SK-N-SH (cell line): ENCODE measurements around the gene KLHL4. TPM values are rescaled to one million over a fixed set of nuclear protein-coding genes. Genes with fewer than 3 reads are reported as not detected.
"Not testable (repeated sequence)": the region's sequence is repeated elsewhere in the genome, so short reads cannot be mapped to it uniquely, and the experiment has no call there.

Experiments used
- CTCF ChIA-PET: fragments of 300-600, 350-600 bp; formaldehyde crosslinking; extraction: SDS; loops from one replicate; lab custom pipeline; 2021; lab: Yijun Ruan, JAX
- POLR2A ChIA-PET: fragments of 350-600 bp; sonication (Branson Sonifier 250); formaldehyde crosslinking; extraction: SDS; loops from one replicate; lab custom pipeline; 2020; ENCODE audit warnings: antibody characterized with exemption, inconsistent platforms; lab: Yijun Ruan, JAX
- DNase-seq: peaks from one replicate; pipeline ENCODE4 v3.0.0; 2012
- H2AFZ ChIP-seq: fragments of 200-600 bp; sonication (generic); 2 replicates; pipeline ENCODE4 v1.8.1; 2016; ENCODE audit warnings: antibody characterized with exemption, mild to moderate bottlenecking, low read depth
- H3F3A ChIP-seq: fragments of 200-600 bp; sonication (generic); replicated peaks from 2 replicates; pipeline ENCODE3; 2016; ENCODE audit warnings: antibody characterized with exemption, mild to moderate bottlenecking; ENCODE audit not compliant: insufficient read depth
- H3K27ac ChIP-seq, 2 experiments: fragments of 200-500 bp in 1 of 2; fragments of 200-600 bp in 1 of 2; sonication (Bioruptor generic) in 1 of 2; sonication (generic), shearing (Covaris generic) in 1 of 2; 2 replicates each; pipeline versions ENCODE4 v1.5.1 to v1.6.1; 2014 to 2016; ENCODE audit warnings: low read depth in 2 of 2, inconsistent platforms in 1 of 2, low read length in 1 of 2, mild to moderate bottlenecking in 1 of 2, mixed read lengths in 1 of 2
- H3K27me3 ChIP-seq: fragments of 200-600 bp; sonication (generic), shearing (Covaris generic); 2 replicates; pipeline ENCODE4 v1.6.1; 2016; ENCODE audit warnings: mixed run types; ENCODE audit not compliant: insufficient read depth
- H3K36me3 ChIP-seq, 2 experiments: fragments of 200-500 bp in 1 of 2; fragments of 200-600 bp in 1 of 2; sonication (Bioruptor generic) in 1 of 2; sonication (generic) in 1 of 2; replicated peaks in 1 of 2; 2 replicates each; pipeline versions ENCODE3 to v1.5.1; 2014 to 2016; ENCODE audit warnings: low read length in 1 of 2, mild to moderate bottlenecking in 1 of 2; ENCODE audit not compliant: insufficient read depth in 2 of 2, control insufficient read depth in 1 of 2
- H3K4me1 ChIP-seq, 2 experiments: fragments of 200-500 bp in 1 of 2; fragments of 200-600 bp in 1 of 2; sonication (Bioruptor generic) in 1 of 2; sonication (generic), shearing (Covaris generic) in 1 of 2; 2 replicates each; pipeline versions ENCODE4 v1.5.1 to v1.6.1; 2014 to 2016; ENCODE audit warnings: low read depth in 1 of 2, low read length in 1 of 2, mixed run types in 1 of 2; ENCODE audit not compliant: insufficient read depth in 2 of 2, control insufficient read depth in 1 of 2
- H3K4me2 ChIP-seq: fragments of 200-600 bp; sonication (generic), shearing (Covaris generic); 2 replicates; pipeline ENCODE4 v1.6.1; 2017; ENCODE audit warnings: mixed run types
- H3K4me3 ChIP-seq, 2 experiments: fragments of 200-500 bp in 1 of 2; fragments of 200-600 bp in 1 of 2; sonication (Bioruptor generic) in 1 of 2; sonication (generic), shearing (Covaris generic) in 1 of 2; 2 replicates each; pipeline versions ENCODE4 v1.5.1 to v1.8.1; 2014 to 2016; ENCODE audit warnings: low read depth in 2 of 2, inconsistent platforms in 1 of 2, low read length in 1 of 2, mild to moderate bottlenecking in 1 of 2, mixed read lengths in 1 of 2, moderate library complexity in 1 of 2
- H3K79me2 ChIP-seq: fragments of 200-600 bp; sonication (generic); 2 replicates; pipeline ENCODE4 v1.8.1; 2017; ENCODE audit warnings: mild to moderate bottlenecking; ENCODE audit not compliant: insufficient read depth
- H3K9ac ChIP-seq: fragments of 200-600 bp; sonication (generic); 2 replicates; pipeline ENCODE4 v1.6.1; 2017; ENCODE audit warnings: mixed run types
- H3K9me2 ChIP-seq: fragments of 200-600 bp; sonication (generic); 2 replicates; pipeline ENCODE4 v1.6.1; 2017; ENCODE audit warnings: mixed run types
- H3K9me3 ChIP-seq: fragments of 200-600 bp; sonication (generic); 2 replicates; pipeline ENCODE4 v1.6.1; 2017; ENCODE audit warnings: mixed run types, mild to moderate bottlenecking, moderate library complexity
- H4K20me1 ChIP-seq: fragments of 200-600 bp; sonication (generic); 2 replicates; pipeline ENCODE4 v1.6.1; 2017; ENCODE audit warnings: mild to moderate bottlenecking, mixed run types; ENCODE audit not compliant: insufficient read depth
- ELF1 ChIP-seq: IDR thresholded peaks from 2 replicates; pipeline ENCODE4 v1.4.0; 2012
- EP300 ChIP-seq, 2 experiments: IDR thresholded peaks; 2 replicates each; pipeline versions ENCODE4 v1.4.0 to v1.6.1; 2012; ENCODE audit warnings: borderline replicate concordance in 1 of 2, low read depth in 1 of 2, low read length in 1 of 2
- FOSL2 ChIP-seq: IDR thresholded peaks from 2 replicates; pipeline ENCODE4 v1.4.0; 2012; ENCODE audit warnings: low read depth, mild to moderate bottlenecking, moderate library complexity, borderline replicate concordance
- FOXM1 ChIP-seq: IDR thresholded peaks from 2 replicates; pipeline ENCODE4 v1.4.0; 2012; ENCODE audit warnings: low read depth, mild to moderate bottlenecking
- GABPA ChIP-seq: IDR thresholded peaks from 2 replicates; pipeline ENCODE4 v1.4.0; 2012; ENCODE audit warnings: low read depth, mild to moderate bottlenecking
- GATA2 ChIP-seq: sonication (generic); formaldehyde crosslinking; IDR thresholded peaks from 2 replicates; pipeline ENCODE4 v1.5.0; 2020; ENCODE audit warnings: mild to moderate bottlenecking, missing genetic modification reagents
- JUND ChIP-seq: IDR thresholded peaks from 2 replicates; pipeline ENCODE4 v1.4.0; 2012
- POLR2AphosphoS5 ChIP-seq: IDR thresholded peaks from 2 replicates; pipeline ENCODE4 v1.6.1; 2012; ENCODE audit warnings: low read depth, low read length
- RAD21 ChIP-seq: IDR thresholded peaks from 2 replicates; pipeline ENCODE4 v1.6.1; 2012; ENCODE audit warnings: mild to moderate bottlenecking, low read length
- RCOR1 ChIP-seq: fragments of 150-350 bp; IDR thresholded peaks from 2 replicates; pipeline ENCODE4 v1.6.1; 2017; ENCODE audit warnings: antibody characterized with exemption, low read length
- RFX5 ChIP-seq: IDR thresholded peaks from 2 replicates; pipeline ENCODE4 v1.6.1; 2012; ENCODE audit warnings: mild to moderate bottlenecking, improper control_type of control experiment, low read length
- RXRA ChIP-seq: IDR thresholded peaks from 2 replicates; pipeline ENCODE4 v1.4.0; 2012; ENCODE audit warnings: low read depth, mild to moderate bottlenecking, borderline replicate concordance
- TCF12 ChIP-seq: IDR thresholded peaks from 2 replicates; pipeline ENCODE4 v1.4.0; 2012
- YY1 ChIP-seq: IDR thresholded peaks from 2 replicates; pipeline ENCODE4 v1.4.0; 2012; ENCODE audit warnings: low read depth, mild to moderate bottlenecking
- WGBS: methylation state at CpG from one replicate; pipeline ENCODE4 v1.1.6; 2017; ENCODE audit warnings: low lambda C conversion rate; 5-methylcytosine and 5-hydroxymethylcytosine counted together
- polyA plus RNA-seq, 3 experiments: library from polyadenylated mRNA; depleted of rRNA; stranded (reverse); fragments of >200 nt; gene quantifications; 2 replicates each; pipeline ENCODE4 v1.2.3, GENCODE V29; 2012
- TF ChIP-seq, protein P1 (sequence below): fragments of 150-350 bp; IDR thresholded peaks from 2 replicates; pipeline ENCODE4 v1.6.1; 2017; ENCODE audit warnings: antibody characterized with exemption, low read length, low read depth, borderline replicate concordance
- TF ChIP-seq, protein P2 (sequence below): fragments of 150-350 bp; IDR thresholded peaks from 2 replicates; pipeline ENCODE4 v1.6.1; 2016; ENCODE audit warnings: mild to moderate bottlenecking, low read depth, low read length
- TF ChIP-seq, protein P3 (sequence below): IDR thresholded peaks from 2 replicates; pipeline ENCODE4 v1.4.0; 2012; ENCODE audit warnings: low read depth, borderline replicate concordance
- TF ChIP-seq, protein P4 (sequence below): fragments of 200-600 bp; sonication (generic); IDR thresholded peaks from 2 replicates; pipeline ENCODE4 v1.6.1; 2017; ENCODE audit warnings: antibody characterized with exemption, mild to moderate bottlenecking, moderate library complexity
- TF ChIP-seq, protein P5 (sequence below): IDR thresholded peaks from 2 replicates; pipeline ENCODE4 v1.6.1; 2012; ENCODE audit warnings: mild to moderate bottlenecking, low read depth, low read length, moderate library complexity

Gene KLHL4
- polyA plus RNA-seq, 1 of the 3 experiments (the other 2 are of a cell fraction), result 0.18 TPM

DNA sequence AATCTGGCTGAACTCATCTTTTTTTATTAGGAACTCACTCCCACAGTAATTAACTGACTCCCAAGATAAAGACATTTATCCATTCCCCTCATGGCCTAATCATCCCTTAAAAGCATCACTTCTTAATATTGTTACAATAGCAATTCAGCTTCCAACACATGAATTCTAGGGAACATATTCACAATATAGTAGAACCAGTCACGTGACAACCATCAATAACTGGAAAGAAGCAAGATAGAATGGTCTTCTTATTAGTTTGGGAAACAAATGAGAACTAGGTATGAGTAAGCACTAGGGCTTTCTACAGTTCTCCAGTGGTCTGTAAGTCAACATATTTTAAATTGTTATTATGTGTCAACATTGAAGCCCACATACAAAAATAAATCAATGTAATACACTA, 170.1 kb downstream of the KLHL4 start:
- CTCF ChIA-PET, result no interaction called here
- Histone ChIP-seq H3K9me2 (no peaks in the 10 kb centered on the region), H4K20me1 (no peaks in the 10 kb centered on the region), H3K36me3 (no peaks in the 10 kb centered on the region), H3K79me2 (no peaks in the 10 kb centered on the region), H3K9me3 (no peaks in the 10 kb centered on the region), H3K4me2 (no peak overlapping the region), H2AFZ (no peak overlapping the region), H3K9ac (no peak overlapping the region), H3K4me3 (no peak overlapping the region), H3K4me1 (no peaks in the 10 kb centered on the region), H3K27ac (no peak overlapping the region), H3K27me3 (no peaks in the 10 kb centered on the region; the same call in none of the 2 replicates), H3F3A (no peaks in the 10 kb centered on the region)
- POLR2A ChIA-PET, result no interaction called here
- DNase-seq, result no peak
- 0% methylated on average over 1 of the region's 1 CpG for WGBS
- TF ChIP-seq YY1, result no peak
- TF ChIP-seq JUND, result no peak
- TF ChIP-seq RCOR1, result no peak
- TF ChIP-seq EP300 (IDR thresholded peaks at IDR 0.05; ENCODE audit: borderline replicate concordance in 1 of 2, low read depth in 1 of 2, low read length in 1 of 2), result no peak
- no peak for TF ChIP-seq ELF1
- no peak for TF ChIP-seq POLR2AphosphoS5
- TF ChIP-seq GABPA, result no peak
- no peak for TF ChIP-seq FOXM1
- TF ChIP-seq RAD21, result no peak
- TF ChIP-seq, protein P1, sequence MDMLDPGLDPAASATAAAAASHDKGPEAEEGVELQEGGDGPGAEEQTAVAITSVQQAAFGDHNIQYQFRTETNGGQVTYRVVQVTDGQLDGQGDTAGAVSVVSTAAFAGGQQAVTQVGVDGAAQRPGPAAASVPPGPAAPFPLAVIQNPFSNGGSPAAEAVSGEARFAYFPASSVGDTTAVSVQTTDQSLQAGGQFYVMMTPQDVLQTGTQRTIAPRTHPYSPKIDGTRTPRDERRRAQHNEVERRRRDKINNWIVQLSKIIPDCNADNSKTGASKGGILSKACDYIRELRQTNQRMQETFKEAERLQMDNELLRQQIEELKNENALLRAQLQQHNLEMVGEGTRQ, result no peak
- TF ChIP-seq FOSL2, result no peak
- TF ChIP-seq, protein P2, sequence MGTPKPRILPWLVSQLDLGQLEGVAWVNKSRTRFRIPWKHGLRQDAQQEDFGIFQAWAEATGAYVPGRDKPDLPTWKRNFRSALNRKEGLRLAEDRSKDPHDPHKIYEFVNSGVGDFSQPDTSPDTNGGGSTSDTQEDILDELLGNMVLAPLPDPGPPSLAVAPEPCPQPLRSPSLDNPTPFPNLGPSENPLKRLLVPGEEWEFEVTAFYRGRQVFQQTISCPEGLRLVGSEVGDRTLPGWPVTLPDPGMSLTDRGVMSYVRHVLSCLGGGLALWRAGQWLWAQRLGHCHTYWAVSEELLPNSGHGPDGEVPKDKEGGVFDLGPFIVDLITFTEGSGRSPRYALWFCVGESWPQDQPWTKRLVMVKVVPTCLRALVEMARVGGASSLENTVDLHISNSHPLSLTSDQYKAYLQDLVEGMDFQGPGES, result no peak
- TF ChIP-seq, protein P3, sequence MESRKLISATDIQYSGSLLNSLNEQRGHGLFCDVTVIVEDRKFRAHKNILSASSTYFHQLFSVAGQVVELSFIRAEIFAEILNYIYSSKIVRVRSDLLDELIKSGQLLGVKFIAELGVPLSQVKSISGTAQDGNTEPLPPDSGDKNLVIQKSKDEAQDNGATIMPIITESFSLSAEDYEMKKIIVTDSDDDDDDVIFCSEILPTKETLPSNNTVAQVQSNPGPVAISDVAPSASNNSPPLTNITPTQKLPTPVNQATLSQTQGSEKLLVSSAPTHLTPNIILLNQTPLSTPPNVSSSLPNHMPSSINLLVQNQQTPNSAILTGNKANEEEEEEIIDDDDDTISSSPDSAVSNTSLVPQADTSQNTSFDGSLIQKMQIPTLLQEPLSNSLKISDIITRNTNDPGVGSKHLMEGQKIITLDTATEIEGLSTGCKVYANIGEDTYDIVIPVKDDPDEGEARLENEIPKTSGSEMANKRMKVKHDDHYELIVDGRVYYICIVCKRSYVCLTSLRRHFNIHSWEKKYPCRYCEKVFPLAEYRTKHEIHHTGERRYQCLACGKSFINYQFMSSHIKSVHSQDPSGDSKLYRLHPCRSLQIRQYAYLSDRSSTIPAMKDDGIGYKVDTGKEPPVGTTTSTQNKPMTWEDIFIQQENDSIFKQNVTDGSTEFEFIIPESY, result no peak
- TF ChIP-seq, protein P4, sequence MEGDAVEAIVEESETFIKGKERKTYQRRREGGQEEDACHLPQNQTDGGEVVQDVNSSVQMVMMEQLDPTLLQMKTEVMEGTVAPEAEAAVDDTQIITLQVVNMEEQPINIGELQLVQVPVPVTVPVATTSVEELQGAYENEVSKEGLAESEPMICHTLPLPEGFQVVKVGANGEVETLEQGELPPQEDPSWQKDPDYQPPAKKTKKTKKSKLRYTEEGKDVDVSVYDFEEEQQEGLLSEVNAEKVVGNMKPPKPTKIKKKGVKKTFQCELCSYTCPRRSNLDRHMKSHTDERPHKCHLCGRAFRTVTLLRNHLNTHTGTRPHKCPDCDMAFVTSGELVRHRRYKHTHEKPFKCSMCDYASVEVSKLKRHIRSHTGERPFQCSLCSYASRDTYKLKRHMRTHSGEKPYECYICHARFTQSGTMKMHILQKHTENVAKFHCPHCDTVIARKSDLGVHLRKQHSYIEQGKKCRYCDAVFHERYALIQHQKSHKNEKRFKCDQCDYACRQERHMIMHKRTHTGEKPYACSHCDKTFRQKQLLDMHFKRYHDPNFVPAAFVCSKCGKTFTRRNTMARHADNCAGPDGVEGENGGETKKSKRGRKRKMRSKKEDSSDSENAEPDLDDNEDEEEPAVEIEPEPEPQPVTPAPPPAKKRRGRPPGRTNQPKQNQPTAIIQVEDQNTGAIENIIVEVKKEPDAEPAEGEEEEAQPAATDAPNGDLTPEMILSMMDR, result no peak
- TF ChIP-seq RFX5, result no peak
- TF ChIP-seq GATA2 (CRISPR knock-in tag), result no peak
- TF ChIP-seq, protein P5, sequence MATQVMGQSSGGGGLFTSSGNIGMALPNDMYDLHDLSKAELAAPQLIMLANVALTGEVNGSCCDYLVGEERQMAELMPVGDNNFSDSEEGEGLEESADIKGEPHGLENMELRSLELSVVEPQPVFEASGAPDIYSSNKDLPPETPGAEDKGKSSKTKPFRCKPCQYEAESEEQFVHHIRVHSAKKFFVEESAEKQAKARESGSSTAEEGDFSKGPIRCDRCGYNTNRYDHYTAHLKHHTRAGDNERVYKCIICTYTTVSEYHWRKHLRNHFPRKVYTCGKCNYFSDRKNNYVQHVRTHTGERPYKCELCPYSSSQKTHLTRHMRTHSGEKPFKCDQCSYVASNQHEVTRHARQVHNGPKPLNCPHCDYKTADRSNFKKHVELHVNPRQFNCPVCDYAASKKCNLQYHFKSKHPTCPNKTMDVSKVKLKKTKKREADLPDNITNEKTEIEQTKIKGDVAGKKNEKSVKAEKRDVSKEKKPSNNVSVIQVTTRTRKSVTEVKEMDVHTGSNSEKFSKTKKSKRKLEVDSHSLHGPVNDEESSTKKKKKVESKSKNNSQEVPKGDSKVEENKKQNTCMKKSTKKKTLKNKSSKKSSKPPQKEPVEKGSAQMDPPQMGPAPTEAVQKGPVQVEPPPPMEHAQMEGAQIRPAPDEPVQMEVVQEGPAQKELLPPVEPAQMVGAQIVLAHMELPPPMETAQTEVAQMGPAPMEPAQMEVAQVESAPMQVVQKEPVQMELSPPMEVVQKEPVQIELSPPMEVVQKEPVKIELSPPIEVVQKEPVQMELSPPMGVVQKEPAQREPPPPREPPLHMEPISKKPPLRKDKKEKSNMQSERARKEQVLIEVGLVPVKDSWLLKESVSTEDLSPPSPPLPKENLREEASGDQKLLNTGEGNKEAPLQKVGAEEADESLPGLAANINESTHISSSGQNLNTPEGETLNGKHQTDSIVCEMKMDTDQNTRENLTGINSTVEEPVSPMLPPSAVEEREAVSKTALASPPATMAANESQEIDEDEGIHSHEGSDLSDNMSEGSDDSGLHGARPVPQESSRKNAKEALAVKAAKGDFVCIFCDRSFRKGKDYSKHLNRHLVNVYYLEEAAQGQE, result no peak
- no peak for TF ChIP-seq RXRA
- no peak for TF ChIP-seq TCF12

DNA sequence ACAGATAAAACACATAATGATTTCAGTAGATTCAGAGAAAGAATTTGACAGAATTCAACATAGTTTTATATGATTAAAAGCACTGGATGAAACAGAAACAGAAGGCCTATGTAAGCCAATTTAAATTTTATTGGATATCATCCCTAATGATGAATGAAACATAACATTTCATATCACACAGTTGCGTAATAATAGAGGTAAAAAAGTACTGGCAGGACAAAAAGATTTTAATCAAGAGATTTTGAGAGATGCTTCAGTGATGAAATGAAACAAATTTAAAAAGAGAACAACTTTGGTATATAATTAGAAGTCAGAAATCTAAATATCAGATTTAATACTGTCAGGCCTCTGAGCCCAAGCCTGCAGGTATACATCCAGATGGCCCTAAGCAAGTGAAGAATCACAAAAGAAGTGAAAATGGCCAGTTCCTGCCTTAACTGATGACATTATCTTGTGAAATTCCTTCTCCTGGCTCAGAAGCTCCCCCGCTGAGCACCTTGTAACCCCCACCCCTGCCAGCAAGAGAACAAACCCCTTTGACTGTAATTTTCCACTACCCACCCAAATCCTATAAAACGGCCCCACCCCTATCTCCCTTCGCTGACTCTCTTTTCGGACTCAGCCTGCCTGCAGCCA, 170.6 kb downstream of the KLHL4 start:
- H3K79me2 ChIP-seq, H3K36me3 ChIP-seq, CTCF ChIA-PET, H3K4me1 ChIP-seq, H3K4me2 ChIP-seq, DNase-seq, H3K9me3 ChIP-seq, H3K27ac ChIP-seq, POLR2A ChIA-PET, H3F3A ChIP-seq, H3K9ac ChIP-seq, H3K4me3 ChIP-seq, H3K9me2 ChIP-seq, H2AFZ ChIP-seq, H4K20me1 ChIP-seq, H3K27me3 ChIP-seq: not testable (repeated sequence)
- 13% methylated on average over 5 of the region's 5 CpGs for WGBS
